HL-60 (cell line): ENCODE results near the gene GNAL.

Experiments used
- DNase-seq, 2 experiments: peaks; one replicate each; pipeline ENCODE4 v3.0.0-alpha.2; 2010 to 2020; ENCODE audit warnings: low read depth in 1 of 2, low spot score in 1 of 2
- H3K27ac ChIP-seq: fragments of 250-450 bp; sonication (Bioruptor Pico); replicated peaks from 2 replicates; pipeline ENCODE4 v1.5.1; 2020; ENCODE audit warnings: mild to moderate bottlenecking, moderate library complexity
- H3K27me3 ChIP-seq: fragments of 250-450 bp; sonication (Bioruptor Pico); 2 replicates; pipeline ENCODE4 v1.5.1; 2021; ENCODE audit warnings: mild to moderate bottlenecking, moderate library complexity; ENCODE audit not compliant: insufficient read depth, poor library complexity, severe bottlenecking
- H3K4me3 ChIP-seq: replicated peaks from 2 replicates; pipeline ENCODE4 v1.5.1; 2011; ENCODE audit warnings: mild to moderate bottlenecking, control low read depth, low read length; ENCODE audit not compliant: insufficient read depth
- GABPA ChIP-seq: IDR thresholded peaks from 2 replicates; pipeline ENCODE4 v1.6.1; 2012; ENCODE audit warnings: low read depth
- POLR2AphosphoS5 ChIP-seq: IDR thresholded peaks from 2 replicates; pipeline ENCODE4 v1.6.1; 2012; ENCODE audit warnings: low read depth
- SPI1 ChIP-seq: IDR thresholded peaks from 2 replicates; pipeline ENCODE4 v1.6.1; 2012; ENCODE audit warnings: low read depth, mild to moderate bottlenecking, borderline replicate concordance
- TF ChIP-seq, protein P1 (sequence below): IDR thresholded peaks from 2 replicates; pipeline ENCODE4 v1.6.1; 2012; ENCODE audit warnings: low read depth; ENCODE audit not compliant: insufficient replicate concordance
- TF ChIP-seq, protein P2 (sequence below): IDR thresholded peaks from one replicate; pipeline ENCODE4 v1.5.1; 2011; ENCODE audit warnings: low read length, control low read depth, inconsistent platforms; ENCODE audit not compliant: insufficient read depth

GNAL gene

DNA sequence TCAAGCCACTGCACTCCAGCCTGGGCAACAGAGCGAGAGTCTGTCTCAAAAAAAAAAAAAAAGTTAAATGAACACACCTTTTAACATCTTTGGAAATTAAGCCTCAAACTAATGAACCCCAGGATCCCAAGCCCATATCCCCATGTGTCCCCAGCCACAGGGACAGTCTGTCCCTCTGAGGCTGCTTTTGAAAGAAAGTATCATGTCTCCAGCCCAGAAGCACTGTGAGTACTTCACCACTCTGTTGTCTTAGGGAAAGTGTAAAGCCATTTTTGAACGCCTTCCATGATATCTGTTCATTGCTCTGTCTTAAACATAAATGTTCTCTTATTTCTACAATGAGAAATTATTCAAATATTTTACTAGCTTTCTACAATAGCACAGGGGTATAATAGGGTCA is 110.0 kb downstream of the GNAL start:
- H3K4me3 ChIP-seq = no peak overlapping the region
- peaks cover 6% of the 10 kb centered on the region for H3K27me3 ChIP-seq
- no peak overlapping the region for H3K27ac ChIP-seq
- DNase-seq = no peak
- TF ChIP-seq SPI1 = no peak
- no peak for TF ChIP-seq GABPA

DNA sequence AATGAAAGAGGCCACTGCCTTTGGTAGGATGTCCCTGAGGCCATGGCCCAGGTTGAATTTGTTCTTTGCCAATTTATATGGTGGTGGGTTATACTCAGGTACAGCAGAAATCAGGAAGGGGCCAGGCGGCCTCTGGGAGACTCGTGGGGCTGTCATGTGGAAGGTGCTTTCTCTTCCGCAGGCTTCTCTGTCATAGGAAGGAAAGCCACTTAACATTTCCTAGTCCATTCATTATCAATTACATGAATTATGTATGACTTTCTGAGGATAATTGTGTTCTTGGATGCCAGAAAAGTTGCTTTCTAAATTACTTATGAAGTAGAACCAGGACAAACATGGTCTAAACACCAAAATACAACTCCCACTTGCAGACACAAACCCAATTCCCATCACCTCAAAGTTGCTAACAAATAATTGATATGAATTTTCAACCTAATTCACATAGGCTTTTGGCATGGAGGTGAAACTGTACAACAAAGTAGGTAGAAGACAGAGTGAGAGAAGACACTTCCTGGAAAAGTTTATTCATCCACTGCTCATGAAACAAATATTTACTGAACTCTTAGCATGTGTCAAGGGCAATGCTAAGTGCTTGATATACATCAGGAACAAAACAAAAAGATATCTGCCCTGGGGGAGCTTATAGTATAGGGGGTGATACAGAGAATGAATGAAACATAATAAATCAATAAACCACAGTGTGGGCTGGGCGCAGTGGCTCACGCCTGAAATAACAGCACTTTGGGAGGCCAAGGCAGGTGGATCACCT is 111.7 kb downstream of the GNAL start:
- no peak overlapping the region for H3K27ac ChIP-seq
- no peak for DNase-seq
- TF ChIP-seq, protein P1, sequence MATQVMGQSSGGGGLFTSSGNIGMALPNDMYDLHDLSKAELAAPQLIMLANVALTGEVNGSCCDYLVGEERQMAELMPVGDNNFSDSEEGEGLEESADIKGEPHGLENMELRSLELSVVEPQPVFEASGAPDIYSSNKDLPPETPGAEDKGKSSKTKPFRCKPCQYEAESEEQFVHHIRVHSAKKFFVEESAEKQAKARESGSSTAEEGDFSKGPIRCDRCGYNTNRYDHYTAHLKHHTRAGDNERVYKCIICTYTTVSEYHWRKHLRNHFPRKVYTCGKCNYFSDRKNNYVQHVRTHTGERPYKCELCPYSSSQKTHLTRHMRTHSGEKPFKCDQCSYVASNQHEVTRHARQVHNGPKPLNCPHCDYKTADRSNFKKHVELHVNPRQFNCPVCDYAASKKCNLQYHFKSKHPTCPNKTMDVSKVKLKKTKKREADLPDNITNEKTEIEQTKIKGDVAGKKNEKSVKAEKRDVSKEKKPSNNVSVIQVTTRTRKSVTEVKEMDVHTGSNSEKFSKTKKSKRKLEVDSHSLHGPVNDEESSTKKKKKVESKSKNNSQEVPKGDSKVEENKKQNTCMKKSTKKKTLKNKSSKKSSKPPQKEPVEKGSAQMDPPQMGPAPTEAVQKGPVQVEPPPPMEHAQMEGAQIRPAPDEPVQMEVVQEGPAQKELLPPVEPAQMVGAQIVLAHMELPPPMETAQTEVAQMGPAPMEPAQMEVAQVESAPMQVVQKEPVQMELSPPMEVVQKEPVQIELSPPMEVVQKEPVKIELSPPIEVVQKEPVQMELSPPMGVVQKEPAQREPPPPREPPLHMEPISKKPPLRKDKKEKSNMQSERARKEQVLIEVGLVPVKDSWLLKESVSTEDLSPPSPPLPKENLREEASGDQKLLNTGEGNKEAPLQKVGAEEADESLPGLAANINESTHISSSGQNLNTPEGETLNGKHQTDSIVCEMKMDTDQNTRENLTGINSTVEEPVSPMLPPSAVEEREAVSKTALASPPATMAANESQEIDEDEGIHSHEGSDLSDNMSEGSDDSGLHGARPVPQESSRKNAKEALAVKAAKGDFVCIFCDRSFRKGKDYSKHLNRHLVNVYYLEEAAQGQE = no peak
- no peak for TF ChIP-seq GABPA
- TF ChIP-seq, protein P2, sequence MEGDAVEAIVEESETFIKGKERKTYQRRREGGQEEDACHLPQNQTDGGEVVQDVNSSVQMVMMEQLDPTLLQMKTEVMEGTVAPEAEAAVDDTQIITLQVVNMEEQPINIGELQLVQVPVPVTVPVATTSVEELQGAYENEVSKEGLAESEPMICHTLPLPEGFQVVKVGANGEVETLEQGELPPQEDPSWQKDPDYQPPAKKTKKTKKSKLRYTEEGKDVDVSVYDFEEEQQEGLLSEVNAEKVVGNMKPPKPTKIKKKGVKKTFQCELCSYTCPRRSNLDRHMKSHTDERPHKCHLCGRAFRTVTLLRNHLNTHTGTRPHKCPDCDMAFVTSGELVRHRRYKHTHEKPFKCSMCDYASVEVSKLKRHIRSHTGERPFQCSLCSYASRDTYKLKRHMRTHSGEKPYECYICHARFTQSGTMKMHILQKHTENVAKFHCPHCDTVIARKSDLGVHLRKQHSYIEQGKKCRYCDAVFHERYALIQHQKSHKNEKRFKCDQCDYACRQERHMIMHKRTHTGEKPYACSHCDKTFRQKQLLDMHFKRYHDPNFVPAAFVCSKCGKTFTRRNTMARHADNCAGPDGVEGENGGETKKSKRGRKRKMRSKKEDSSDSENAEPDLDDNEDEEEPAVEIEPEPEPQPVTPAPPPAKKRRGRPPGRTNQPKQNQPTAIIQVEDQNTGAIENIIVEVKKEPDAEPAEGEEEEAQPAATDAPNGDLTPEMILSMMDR = no peak
- no peak for TF ChIP-seq POLR2AphosphoS5
- no peak for TF ChIP-seq SPI1
- H3K4me3 ChIP-seq = no peak overlapping the region
- peaks cover 6% of the 10 kb centered on the region for H3K27me3 ChIP-seq

DNA sequence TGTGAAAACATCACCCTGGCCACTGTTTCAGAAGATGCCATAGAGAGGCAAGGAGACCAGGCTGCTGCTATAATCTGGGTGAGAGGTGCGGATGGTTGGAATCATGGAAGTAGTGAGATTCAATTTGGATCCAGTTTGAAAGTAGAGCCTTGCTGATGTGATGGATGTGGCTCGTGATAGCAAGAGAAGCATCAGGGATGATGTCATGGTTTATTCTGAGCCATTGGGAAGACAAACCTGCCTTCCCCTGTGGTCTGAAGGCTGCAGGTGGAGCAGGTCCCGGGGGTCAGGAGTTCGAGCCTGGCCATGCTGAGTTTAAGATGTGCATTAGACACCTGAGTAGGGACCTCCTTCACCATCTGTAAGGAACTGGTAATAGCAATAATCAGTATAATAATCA is 112.5 kb downstream of the GNAL start:
- no peak for DNase-seq
- Histone ChIP-seq H3K4me3 (no peak overlapping the region), H3K27ac (no peak overlapping the region), H3K27me3 (peaks cover 6% of the 10 kb centered on the region)
- TF ChIP-seq, protein P1 = no peak
- TF ChIP-seq SPI1 (no peak), POLR2AphosphoS5 (no peak), GABPA (no peak)
- TF ChIP-seq, protein P2 = no peak

DNA sequence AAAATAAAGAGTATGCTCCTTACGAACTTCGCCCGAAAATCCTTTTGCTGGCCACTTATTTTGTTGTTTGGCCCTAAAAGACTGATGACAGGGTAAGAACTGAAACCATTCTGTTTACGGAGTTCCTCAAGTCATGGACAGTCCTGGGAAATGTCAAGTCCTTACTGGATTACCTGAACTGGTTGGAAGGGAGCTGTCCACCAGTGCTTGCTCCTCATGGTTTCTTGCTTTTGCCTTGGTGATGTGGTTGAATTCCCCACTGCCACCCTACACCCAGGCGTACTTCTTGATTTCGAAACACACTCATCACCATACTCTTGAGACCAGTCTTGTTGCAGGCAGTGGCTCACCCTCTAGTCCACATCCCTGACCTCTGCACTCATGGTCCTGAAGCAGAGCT is 113.1 kb downstream of the GNAL start:
- TF ChIP-seq, protein P2 = no peak
- TF ChIP-seq, protein P1 = no peak
- no peak for TF ChIP-seq POLR2AphosphoS5
- no peak for TF ChIP-seq SPI1
- TF ChIP-seq GABPA = no peak
- no peak for DNase-seq
- no peak overlapping the region for H3K4me3 ChIP-seq

More for the DNA sequence above, 113.1 kb downstream of the GNAL start:
- H3K27me3 ChIP-seq = peaks cover 6% of the 10 kb centered on the region
- H3K27ac ChIP-seq = no peak overlapping the region
